ENCODE results near the gene CD302. TPM values are rescaled to one million over a fixed set of nuclear protein-coding genes. Genes with fewer than 3 reads are reported as not detected.
"Not testable (repeated sequence)": the region's sequence is repeated elsewhere in the genome, so short reads cannot be mapped to it uniquely, and the experiment has no call there.

CD302 gene
- total RNA-seq, 4 donors from 2014 or later = 79.6 to 194 (median 121) TPM

GRCh38 chr2:159753797-159754196, 44.2 kb downstream of the CD302 start:
- DNase-seq (ENCODE audit: low spot score) (no peak), ATAC-seq (ENCODE audit: low FRiP score) (no peak)
- no peak for TF ChIP-seq CTCF (IDR thresholded peaks at IDR 0.05)

GRCh38 chr2:159750873-159751272, 47.1 kb downstream of the CD302 start:
- no peak for TF ChIP-seq CTCF (IDR thresholded peaks at IDR 0.05)
- no peak for DNase-seq (ENCODE audit: low spot score)
- ATAC-seq (ENCODE audit: low FRiP score) = no peak

- TF ChIP-seq CTCF (IDR thresholded peaks at IDR 0.05) = no peak
- no peak for ATAC-seq (ENCODE audit: low FRiP score)
These were observed 49.9 kb downstream of the CD302 start for GRCh38 chr2:159748089-159748488.

GRCh38 chr2:159745237-159745636, 52.8 kb downstream of the CD302 start:
- DNase-seq (ENCODE audit: low spot score); ATAC-seq (ENCODE audit: low FRiP score): not testable (repeated sequence)

More at GRCh38 chr2:159748089-159748488, 49.9 kb downstream of the CD302 start:
- no peak for DNase-seq (ENCODE audit: low spot score)

- TF ChIP-seq CTCF (IDR thresholded peaks at IDR 0.05) = no peak
- no peak for DNase-seq (ENCODE audit: low spot score)
- ATAC-seq (ENCODE audit: low FRiP score) = no peak
These were observed 53.6 kb downstream of the CD302 start for GRCh38 chr2:159744363-159744762.

GRCh38 chr2:159742846-159743245, 55.2 kb downstream of the CD302 start:
- ATAC-seq (ENCODE audit: low FRiP score) (no peak), DNase-seq (ENCODE audit: low spot score) (no peak)
- TF ChIP-seq CTCF (IDR thresholded peaks at IDR 0.05) = no peak

- ATAC-seq (ENCODE audit: low FRiP score) (no peak), DNase-seq (ENCODE audit: low spot score) (no peak)
- no peak for TF ChIP-seq CTCF (IDR thresholded peaks at IDR 0.05)
These were observed 59.3 kb downstream of the CD302 start for GRCh38 chr2:159738509-159739390.
